Measurements from ENCODE around the gene TAS2R14.

The TAS2R14 gene

DNA sequence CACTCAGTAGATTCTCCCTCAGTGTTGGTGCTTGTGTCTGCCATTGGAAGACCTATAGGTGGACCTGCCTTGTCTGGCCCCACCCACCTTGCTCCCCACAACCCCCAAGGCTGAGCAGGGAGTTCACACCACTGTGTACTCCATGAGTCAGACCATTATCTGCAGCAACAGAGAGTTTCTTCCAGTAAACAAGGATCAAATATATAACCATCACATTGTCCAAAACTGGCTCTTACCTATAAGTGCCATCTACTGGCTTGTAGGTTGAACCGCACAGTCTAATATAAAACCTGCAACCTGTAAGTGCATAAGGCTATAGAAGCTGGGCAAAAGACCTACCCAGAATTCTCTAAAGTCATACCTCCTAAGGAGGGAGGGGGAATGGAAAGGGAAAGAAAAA, 37.6 kb downstream of the TAS2R14 start:
- DNase-seq = no peak

DNA sequence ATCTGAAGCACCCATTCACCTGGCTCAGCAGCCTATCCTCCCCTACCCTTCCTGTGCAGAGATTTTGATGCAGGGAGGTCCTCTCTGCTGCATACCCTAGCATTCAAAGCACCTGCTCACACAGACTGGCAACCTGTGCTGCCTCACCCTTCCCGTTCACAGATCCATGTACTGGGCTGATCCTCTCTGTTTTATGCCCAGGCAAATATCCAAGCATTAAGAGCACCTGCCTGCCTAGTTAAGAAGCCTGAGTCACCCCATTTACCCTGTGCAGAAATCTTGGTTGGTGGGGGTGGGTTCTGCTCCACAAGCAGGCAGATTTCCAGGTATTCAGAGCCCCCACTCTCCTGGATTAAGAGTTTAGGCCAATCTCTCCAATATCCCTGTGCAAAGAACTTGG, 38.1 kb downstream of the TAS2R14 start:
- no peak for DNase-seq

DNA sequence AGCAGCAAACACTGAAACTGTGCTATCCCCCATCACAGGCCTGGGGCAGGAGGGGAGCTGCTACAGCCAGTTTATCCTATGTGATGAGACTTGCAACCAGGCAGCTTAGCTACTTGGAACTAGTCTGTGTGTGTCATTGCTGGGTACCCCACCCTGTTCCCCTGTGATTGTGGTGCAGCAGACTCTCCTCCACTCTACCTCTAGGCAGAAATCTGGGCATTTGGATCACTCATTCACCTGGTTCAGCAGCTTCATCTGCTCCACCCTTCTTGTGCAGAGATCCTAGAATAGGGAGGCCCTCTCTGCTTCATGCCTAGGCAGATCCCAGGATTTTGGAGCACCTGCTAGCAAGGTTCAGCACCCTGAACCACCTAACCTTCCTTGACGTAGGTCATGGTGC, 38.5 kb downstream of the TAS2R14 start:
- DNase-seq = no peak

DNA sequence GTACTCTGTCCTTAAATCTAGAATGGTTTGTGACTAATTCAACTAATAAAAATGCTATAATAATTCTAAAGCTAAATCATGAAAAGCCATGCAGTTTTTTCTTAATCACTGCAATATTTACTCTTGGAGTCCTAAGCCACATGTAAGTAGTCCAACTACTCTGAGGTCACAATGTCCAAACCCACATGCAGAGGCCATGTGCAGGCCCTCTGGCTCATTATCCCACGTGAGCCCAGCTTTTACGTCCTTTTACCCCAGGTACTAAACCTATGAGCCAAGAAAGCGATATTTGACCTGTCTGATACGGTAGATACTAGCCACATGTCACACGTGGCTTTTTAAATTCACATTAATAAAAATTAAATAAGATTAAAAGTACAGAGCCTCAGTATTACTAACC, 42.2 kb downstream of the TAS2R14 start:
- DNase-seq = no peak

DNA sequence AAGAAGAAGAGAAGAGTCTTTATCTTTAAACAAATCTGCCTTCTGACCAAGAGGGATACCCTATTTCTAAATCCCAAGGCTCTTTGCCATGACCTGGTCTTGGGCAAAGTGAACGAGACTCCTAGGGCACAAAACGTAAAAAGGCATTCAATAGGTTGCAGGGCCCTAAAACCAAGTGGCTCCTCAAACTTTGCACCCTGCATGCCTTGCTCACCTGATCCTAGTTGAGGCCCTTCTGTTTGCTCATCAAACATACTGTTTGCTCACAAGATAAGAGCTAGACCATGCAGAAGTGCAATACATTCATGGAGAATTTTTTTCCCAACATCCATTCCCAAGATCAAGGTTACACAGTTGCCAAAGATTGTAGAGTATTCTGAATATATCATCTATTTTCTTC, 47.1 kb downstream of the TAS2R14 start:
- DNase-seq = no peak

DNA sequence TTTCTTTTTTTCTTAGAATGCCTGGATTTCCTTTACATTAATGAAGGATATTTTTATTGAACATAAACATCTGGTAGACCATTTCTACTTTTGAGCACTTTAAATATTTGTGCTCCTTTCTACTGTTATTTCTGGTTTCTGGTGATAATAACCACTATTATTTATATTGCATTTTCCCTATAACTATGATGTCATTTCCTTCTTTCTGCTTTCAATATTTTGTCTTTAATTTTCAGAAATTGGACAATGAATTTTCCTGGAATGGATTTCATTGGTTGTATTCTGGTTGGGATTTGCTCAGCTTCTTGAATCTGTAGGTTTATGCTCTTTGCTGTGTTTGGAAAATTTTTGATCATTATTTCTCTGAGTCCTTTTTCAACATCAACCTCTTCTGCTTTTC, 49.8 kb downstream of the TAS2R14 start:
- DNase-seq = no peak

All from eye (tissue), 1 donor.